Right lobe of liver (tissue), 4 donors: Measurements from ENCODE around the gene WDPCP.

ENCODE experiments used
- CTCF ChIP-seq, 4 donors: fragments of 200-600 bp in 3 of 4; fragments of 450-650 bp in 1 of 4; IDR thresholded peaks; one replicate each; pipeline versions ENCODE4 v1.5.1 to v1.8.0; 2016 to 2022; ENCODE audit warnings: antibody characterized with exemption in 4 of 4, mild to moderate bottlenecking in 2 of 4
- POLR2A ChIP-seq: fragments of 450-650 bp; IDR thresholded peaks from one replicate; pipeline ENCODE4 v1.6.1; 2017; ENCODE audit warnings: antibody characterized with exemption, mild to moderate bottlenecking
- donor health status: DM: no; HTN: no; CAD: no.
- donor health status: DM: no; HTN: no; CAD: no.
- donor health status: DM: no; HTN: yes; CAD: no.

DNA sequence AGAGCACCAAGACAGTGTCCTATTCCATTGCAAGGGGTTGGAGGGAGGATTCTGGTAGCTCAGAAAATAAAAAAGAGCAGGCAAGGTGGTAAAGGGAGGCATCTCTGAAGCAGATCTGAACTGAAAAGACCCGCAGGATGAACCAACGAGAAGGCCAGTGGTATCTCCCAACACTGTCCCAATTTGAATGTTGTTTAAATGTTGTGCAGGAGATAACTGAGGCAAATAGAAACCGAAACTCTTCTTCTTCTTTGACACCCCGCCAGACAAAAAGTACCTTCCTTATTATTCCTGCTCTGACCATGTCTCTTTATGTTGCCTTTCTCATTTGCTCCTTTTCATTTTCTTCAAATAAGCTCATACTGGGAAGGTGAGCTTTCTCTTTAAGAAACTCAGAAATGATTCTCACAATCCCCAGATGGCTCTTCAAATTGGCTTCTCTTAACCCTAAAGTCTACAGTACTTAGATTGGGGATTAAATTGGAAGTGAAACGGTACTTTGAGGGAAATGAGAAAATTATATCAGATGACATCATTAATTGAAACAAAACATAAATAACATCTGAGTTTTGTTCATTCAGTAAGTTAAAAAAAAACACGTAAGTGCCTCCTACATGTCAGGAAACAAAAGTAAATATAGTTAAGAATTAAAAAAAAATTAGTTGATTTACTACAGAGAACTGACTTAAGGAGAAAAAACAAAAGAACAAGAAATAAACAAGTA lies 143.6 kb downstream of the WDPCP start:
- TF ChIP-seq CTCF (IDR thresholded peaks at IDR 0.05) (no peak), POLR2A (no peak)
